ENCODE measurements around the gene ARR3.
A peak's percentile ranks its signal among the peaks of the same experiment; 100 is the strongest.
"Not testable (repeated sequence)": the region's sequence is repeated elsewhere in the genome, so short reads cannot be mapped to it uniquely, and the experiment has no call there.

Gene ARR3

GRCh38 chrX:70268034-70268433 lies at the start of gene ARR3:
Gene ARR3, plus strand, starts transcription at chrX:70268334. Its CDS starts 1,052 bp downstream, at chrX:70269386.
- DNase-seq: no peak

DNA sequence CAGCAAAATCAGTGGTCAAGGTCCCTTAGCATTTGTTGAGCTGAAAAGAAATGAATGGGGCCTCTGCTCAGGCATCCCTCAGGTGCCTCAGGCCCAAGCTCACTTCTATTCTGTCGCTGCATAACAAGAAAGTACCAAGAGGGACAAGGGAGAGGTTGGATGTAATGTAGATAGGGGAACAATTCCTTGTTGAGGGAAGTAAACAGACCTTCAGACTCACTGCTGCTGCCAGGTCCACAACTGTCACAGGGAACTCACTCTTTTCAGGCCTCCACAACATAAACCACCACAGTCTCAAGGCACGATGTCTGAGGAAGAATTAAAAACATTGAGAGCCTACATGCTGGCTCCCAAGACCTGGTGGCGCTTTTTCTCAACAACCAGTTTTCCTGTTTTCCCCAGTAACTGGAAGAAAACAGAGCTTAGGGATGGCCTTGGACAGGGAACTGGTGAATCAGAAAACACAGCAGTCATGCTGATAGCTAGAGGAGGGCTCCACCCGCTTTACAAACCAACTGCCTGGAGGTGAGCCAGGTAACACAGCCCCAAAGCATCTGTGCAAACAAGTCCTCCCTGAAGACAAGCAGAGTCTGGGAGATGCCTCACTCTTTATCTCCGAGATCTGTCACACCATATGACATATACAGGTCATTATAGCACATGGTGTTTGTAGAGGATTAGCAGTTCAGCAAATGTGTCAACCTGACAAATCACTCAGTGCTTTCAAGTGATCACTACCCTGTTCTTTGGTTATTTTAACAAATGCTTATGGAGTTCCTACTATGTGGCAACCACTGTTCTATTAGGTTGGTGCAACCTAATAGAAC lies 48.0 kb upstream of the ARR3 start:
- DNase-seq: peak; percentile 67

GRCh38 chrX:70226048-70226447 lies 42.1 kb upstream of the ARR3 start:
- DNase-seq: no peak

- DNase-seq: no peak
These were observed 41.4 kb upstream of the ARR3 start for GRCh38 chrX:70226687-70227086.

DNA sequence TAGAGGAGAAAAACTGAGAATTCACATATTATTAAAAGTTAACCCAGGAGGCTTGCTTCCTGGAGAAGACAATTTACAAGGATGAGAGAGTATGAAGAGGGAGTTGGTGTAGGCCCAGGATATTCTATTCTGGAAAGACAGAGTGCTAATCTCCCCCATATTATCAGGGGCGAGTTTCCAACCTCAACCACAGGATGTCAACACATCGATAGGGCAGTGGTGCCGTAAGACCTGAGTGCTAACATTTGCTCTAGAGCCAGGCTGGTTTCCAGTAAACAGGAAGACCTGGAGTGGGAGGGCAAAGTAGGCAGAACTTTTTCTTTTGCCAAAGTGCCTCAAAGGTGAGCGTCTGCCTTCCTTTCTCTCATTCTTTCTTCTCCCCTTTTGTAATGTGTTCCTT lies 36.5 kb upstream of the ARR3 start:
- no peak for DNase-seq

GRCh38 chrX:70234355-70234754 lies 33.8 kb upstream of the ARR3 start, which contains the start of gene AWAT1:
Gene AWAT1, plus strand, starts transcription at chrX:70234655. Its CDS starts 41 bp downstream, at chrX:70234696.
- no peak for DNase-seq

DNA sequence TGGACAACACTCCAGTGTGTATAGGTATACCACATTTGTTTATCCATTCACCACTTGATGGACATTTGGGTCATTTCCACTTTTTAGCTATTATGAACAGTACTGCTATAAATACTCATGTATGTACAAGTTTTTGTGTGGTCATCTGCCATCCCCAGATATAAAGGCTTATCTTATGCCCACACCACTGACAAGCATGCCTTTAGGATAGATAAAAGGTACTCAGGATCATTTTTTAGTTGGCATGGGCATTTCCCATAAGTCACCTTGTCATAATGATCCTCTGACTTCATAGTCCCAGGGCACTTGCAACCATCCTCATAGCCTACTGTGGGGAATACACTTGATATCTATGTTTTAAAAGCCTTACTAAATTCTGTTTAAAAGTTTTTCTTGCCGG lies 27.4 kb upstream of the ARR3 start:
- no peak for DNase-seq

DNA sequence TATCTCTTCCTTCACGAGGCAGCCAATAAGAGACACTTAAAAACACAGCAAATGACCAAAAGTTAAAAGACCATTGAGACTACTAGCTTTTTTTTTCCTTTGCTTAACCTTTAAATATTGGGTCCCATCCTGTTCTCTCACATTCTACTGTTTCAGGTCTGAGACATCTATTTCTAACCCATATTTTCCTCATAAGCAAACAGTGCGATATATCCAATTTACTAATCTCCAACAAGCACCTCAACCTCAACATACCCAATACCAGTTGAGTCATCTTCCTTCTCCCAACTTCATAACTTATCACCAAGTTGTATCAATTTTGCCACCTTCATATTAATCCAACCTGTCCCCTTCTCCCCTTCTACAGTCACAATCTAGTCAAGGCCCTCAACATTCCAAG lies 26.6 kb upstream of the ARR3 start:
- DNase-seq: no peak

DNA sequence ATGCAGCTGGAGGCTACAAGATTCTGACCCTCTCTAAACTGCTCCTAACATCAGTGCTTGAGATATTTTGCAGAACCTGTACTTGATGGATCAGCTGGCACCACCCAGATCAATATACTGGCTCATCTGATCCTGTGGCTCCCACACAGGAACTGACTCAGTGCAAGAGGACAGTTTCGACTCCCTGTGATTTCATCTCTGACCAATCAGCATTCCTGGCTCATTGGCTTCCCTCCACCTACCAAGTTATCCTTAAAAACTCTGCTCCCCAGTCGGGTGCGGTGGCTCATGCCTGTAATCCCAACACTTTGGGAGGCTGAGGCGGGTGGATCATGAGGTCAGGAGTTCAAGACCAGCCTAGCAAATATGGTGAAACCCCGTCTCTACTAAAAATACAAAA lies 24.5 kb upstream of the ARR3 start:
- DNase-seq: not testable (repeated sequence)

DNA sequence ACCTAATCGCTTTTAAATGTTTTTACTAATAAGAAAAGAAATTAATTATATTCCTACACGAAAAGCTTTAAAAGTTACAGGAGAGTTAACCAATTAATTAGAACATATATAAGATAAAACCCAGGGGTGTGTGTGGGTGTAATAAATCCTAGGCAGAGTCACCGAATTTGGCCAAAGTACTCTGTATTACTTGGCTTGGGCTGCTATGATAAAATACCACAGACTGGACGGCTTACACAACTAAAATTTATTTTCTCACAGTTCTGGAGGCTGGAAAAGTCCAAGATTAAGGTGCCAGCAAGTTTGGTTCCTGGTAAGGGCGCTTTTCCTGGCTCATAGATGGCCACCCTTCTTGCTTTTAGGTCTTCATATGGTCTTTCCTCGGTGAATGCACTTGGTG lies 23.3 kb upstream of the ARR3 start:
- no peak for DNase-seq

DNA sequence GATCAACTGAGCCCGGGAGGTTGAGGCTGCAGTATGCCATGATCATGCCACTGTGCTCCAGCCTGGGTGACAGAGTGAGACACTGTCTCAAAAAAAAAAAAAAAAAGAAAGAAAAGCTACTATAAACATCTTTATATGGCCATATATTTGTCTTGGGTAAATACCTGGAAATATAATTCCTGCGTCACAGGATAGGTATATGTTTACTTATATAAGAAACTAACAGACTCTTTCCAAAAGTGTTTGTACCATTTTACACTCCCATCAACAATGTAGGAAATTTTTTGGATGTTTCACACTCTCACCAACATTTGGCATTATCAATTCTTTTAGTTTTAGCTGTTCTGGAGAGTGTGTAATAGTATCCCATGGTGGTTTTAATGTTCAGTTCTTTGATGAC lies 20.9 kb upstream of the ARR3 start:
- no peak for DNase-seq

DNA sequence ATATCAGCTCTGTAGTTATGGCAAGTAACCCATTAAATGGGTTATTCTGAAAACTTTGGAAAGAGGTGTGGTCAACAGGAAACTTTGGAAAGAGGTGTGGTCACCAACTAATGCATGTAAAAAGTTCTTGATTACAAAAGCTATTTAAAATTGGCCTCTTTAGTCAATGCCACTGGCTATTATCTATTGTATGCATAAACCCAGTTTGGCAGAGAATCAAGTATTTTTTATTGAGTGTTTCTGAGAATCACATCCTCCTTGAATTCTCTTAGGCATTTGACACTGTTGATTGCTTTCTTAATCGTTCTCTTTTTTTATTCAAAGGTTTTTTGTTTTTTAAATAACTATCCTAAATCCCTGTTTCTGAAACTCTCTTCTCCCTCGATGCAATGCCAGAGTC lies 15.6 kb upstream of the ARR3 start:
- no peak for DNase-seq

DNA sequence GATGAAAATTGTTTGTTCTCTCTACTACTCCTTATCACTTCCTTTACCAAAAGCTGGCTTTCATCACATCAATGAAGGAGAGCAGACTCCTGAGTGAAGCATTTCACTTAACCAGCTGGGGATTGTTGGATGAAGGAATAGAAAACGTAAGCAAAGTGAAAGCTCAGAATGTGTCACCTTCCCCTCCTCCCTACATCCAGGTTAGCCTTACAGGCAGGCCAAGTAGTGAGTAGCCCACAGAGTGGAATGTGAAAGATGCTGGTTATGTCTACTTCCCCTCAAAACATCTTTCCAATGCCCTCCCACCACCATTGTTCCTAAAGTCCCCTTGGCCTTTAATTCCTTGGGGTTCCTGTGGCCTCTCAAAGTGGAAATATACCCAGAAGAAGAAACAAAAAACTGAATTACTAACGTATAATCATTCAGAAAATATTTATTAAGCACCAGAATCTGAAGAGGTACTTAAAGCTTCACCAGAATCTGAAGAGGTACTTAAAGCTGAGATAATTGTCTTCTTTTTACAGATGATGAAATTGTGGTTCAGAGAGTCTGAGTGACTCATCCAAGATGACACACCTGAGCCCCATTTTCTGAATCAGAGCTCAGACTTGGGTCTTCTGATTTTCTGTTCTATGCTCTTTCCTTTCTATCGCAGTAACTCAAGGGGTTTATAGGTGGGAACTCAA lies 14.6 kb upstream of the ARR3 start:
- DNase-seq: peak; percentile 10

GRCh38 chrX:70254063-70254400 lies 14.1 kb upstream of the ARR3 start:
- DNase-seq: no peak

GRCh38 chrX:70254909-70255308 lies 13.2 kb upstream of the ARR3 start:
- DNase-seq: no peak

DNA sequence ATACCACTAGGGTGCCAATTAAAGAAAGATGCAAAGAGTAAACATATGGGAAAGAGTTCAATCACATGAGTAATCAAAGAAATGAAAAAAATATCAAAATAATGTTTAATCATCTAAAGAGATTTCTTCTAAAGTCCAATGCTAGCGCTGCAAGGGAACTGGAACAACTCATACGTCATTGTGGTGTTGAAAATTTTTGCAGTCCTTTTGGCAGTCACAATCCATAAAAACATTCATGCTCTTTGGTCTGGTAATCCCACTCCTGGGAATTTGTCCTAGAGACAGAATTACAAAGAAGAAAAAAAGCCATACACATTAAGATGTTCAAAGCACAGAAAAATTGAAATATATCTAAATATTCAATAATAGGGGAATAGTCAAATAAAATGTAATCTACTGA lies 12.7 kb upstream of the ARR3 start:
- no peak for DNase-seq

GRCh38 chrX:70257423-70258288 lies 10.5 kb upstream of the ARR3 start:
- no peak for DNase-seq

DNA sequence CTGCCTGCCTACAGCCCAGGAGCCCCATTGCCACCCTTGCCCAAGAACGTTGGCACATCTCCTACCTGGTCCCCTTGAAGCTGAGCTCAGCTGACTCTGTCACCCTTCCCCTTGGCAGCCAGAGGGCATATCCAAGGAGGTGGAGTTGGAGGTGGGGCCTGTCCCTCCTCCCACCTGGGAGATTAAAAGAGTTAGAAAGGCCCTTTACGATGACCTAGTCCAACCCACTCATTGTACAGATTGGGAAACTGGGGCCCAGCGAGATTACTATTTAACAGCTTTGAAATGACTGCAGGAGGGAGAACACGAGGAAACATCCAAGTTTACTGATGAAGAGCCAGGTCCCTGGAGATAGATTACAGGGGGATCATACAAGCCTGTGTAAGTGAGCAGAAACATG lies 8.0 kb upstream of the ARR3 start, which contains the start of gene P2RY4:
Gene P2RY4, minus strand, starts transcription at position 101 of the 400 bp plus-strand sequence. CDS start 580 bp downstream, outside the sequence.
- DNase-seq: no peak

DNA sequence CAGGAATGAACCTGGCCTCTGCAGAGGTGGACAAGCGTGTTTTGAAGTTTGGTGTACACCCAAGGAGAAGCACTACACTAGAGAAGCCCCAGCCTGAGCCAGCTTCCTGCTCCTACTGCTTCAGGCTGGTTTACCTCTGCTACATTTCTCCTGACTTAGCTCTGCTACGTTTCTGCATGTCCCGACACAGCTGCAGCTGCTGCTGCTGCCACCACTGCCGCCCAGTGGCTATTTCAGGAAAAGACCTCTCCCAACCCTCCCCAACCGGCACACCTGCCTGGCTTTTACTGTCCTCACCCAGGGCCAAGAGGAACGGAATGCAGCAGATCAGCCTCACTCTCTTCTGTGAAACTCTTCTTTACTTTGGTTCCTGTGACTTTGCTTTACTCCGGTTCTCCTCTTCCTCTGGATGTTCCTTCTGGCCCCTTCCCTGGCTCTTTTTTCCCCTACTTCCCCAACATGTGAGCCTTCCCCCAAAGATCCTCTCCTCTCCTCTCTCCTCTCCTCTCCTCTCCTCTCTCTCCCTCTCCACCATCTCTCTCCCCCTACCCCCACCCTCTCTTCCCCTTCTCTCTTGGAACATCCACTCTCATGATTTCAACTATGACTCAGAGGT lies 5.1 kb upstream of the ARR3 start:
- DNase-seq: peak; percentile 25

GRCh38 chrX:70264784-70265183 lies 3.4 kb upstream of the ARR3 start:
- no peak for DNase-seq

GRCh38 chrX:70274029-70274428 lies 5.9 kb downstream of the ARR3 start:
- not testable (repeated sequence) for DNase-seq

DNA sequence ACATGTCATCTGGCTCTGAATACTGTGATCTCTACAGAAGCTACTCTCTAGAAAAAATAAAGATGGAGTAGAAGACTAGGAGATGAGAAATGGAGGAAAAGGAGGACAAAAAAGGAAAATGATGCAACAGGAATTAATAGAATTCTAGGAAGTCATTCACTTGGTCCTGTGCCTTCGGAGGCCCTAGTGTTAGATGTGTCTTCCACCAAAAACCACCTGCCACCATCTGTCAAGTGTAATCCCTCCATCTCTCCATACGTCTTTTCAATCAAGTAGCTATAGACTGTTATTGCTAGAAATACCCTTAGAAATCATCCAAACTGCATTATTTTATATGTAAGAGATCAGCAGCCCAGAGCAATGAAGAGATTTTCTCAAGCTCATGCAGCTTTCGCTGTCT lies 10.9 kb downstream of the ARR3 start:
- DNase-seq: no peak

- no peak for DNase-seq
These were observed 12.4 kb downstream of the ARR3 start for GRCh38 chrX:70280573-70280972.

Data from NCI-H510A (cell line).